Measurements from ENCODE around the gene PPP2R5C.

Gene PPP2R5C

DNA sequence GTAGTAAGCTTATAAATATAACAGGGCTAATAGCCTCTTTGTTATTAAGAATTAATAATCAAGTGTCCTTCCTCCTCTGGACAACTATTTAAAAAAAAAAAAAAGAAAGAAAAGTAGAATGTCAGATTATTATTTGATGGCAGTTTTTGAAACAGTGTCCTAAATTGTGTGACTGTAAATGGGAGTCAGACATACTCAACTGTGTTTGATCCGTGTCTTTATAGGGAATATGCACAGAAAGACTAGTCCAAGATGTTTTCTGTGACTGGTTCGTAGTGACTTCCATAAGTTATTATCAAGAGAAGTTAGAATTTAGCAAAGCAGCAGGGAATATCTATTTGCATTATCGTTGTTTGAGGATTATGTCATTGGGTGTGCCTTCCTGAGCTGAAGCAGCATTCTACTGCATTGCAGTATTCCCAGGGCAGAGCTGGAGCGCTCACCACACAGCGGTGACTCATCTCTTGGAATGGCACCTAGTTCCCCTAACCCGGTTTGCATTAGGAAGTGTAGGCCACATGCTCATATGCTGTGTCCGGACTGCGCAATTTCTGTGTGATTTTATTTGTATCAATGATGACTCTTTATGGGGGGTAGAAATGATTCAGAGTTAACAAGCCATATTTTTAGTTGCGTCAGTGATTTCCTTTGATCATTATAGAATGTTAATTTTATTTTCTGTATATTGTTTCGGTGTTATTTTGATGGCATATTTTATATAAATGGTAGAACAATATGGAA, 210.8 kb downstream of the PPP2R5C start:
- DNase-seq: no peak

DNA sequence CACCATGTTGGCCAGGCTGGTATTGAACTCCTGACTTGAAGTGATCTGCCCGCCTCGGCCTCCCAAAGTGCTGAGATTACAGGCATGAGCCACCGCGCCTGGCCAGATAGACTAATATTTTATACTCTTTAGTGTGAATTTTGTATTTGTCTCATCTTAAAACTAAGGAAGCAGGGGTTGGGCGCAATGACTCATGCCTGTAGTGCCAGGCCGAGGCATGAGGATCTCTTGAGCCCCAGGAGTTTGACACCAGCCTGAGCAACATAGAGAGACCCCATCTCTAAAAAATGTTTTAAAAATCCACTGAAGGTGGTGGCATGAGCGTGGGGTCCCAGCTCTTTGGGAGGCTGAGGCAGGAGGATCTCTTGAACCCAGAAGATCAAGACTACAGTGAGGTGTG, 211.8 kb downstream of the PPP2R5C start:
- DNase-seq: no peak

DNA sequence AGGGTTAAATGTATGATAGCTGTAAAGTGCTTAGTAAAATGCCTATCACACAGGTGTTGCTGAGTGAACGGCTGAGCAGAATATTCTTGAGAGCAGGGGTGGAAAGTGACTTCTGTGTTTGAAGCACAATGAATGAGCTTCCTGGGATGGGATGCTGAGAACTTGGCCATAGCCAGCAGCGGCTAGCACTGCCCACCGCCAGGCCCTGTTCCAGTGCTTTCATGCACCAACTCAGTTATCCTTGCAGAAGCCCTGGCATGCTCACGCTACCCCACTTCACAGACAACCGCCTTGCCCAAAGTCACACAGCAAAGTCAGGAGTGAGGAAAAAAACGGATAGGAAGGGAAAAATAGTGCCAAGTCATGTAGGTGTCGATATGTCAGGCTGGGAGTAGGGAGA, 213.7 kb downstream of the PPP2R5C start:
- DNase-seq: no peak
